A549 (cell line): ENCODE data around the gene RNGTT. TPM values are rescaled to one million over a fixed set of nuclear protein-coding genes. Genes with fewer than 3 reads are reported as not detected.

ENCODE experiments used
- ATAC-seq, 2 experiments: fragments of 200-7000 bp in 1 of 2; fragments of >200 bp in 1 of 2; cut with Nextera tagmentation in 1 of 2; cut with Tn5 transposase in 1 of 2; 3 replicates each; pipeline versions ENCODE4 v1.8.0 to v1.9.1; 2018 to 2020; ENCODE audit warnings: mild to moderate bottlenecking in 1 of 2, moderate library complexity in 1 of 2
- CTCF ChIA-PET: fragments of 300-600 bp; sonication (Branson Sonifier 250); formaldehyde crosslinking; extraction: SDS; loops from one replicate; lab custom pipeline; 2021; ENCODE audit warnings: antibody characterized with exemption, inconsistent platforms; lab: Yijun Ruan, JAX
- POLR2A ChIA-PET: fragments of 350-600 bp; formaldehyde crosslinking; extraction: SDS; loops from one replicate; lab custom pipeline; 2021; ENCODE audit warnings: antibody characterized with exemption, inconsistent platforms; lab: Yijun Ruan, JAX
- DNase-seq, 2 experiments: peaks; one replicate each; pipeline versions ENCODE4 v3.0.0 to v3.0.0-alpha.2; 2011 to 2016; ENCODE audit warnings: low read depth in 1 of 2, low spot score in 1 of 2
- FAIRE-seq: peaks from 2 replicates; lab custom pipeline; 2011; peaks lifted over from hg19 to GRCh38; lab: Jason Lieb, UNC
- H3K27ac ChIP-seq, 2 experiments: fragments of >200 bp; sonication (Bioruptor Twin); formaldehyde crosslinking; 3 replicates each; pipeline ENCODE4 v1.5.1; 2016 to 2017
- H3K4me1 ChIP-seq: fragments of >200 bp; sonication (Bioruptor Twin); formaldehyde crosslinking; 3 replicates; pipeline ENCODE4 v1.6.1; 2016
- H3K4me2 ChIP-seq: fragments of >200 bp; sonication (Bioruptor Twin); formaldehyde crosslinking; 3 replicates; pipeline ENCODE4 v1.6.1; 2016
- H3K4me3 ChIP-seq: fragments of >200 bp; sonication (Bioruptor Twin); formaldehyde crosslinking; 3 replicates; pipeline ENCODE4 v1.5.1; 2016
- H3K9me3 ChIP-seq: fragments of >200 bp; sonication (Bioruptor Twin); formaldehyde crosslinking; 3 replicates; pipeline ENCODE4 v1.6.1; 2016
- CBX8 ChIP-seq: fragments of 200-600 bp; sonication (generic); IDR thresholded peaks from 2 replicates; pipeline ENCODE4 v1.6.1; 2016
- CHD4 ChIP-seq: fragments of 200-600 bp; sonication (generic); IDR thresholded peaks from 2 replicates; pipeline ENCODE4 v1.6.1; 2016; ENCODE audit warnings: antibody characterized with exemption, mild to moderate bottlenecking, borderline replicate concordance
- EHF ChIP-seq: fragments of 250-450 bp; sonication (Bioruptor Pico); IDR thresholded peaks from 2 replicates; pipeline ENCODE4 v1.5.0; 2020; ENCODE audit warnings: mild to moderate bottlenecking
- EP300 ChIP-seq, 2 experiments: fragments of >200 bp; sonication (Bioruptor Twin); formaldehyde crosslinking; IDR thresholded peaks; 2 replicates in 1 of 2; 3 replicates in 1 of 2; pipeline ENCODE4 v1.6.1; 2016 to 2017
- FOSB ChIP-seq: fragments of 250-450 bp; sonication (Bioruptor Pico); IDR thresholded peaks from 2 replicates; pipeline ENCODE4 v1.5.0; 2020; ENCODE audit warnings: mild to moderate bottlenecking, moderate library complexity
- FOSL2 ChIP-seq, 2 experiments: fragments of 450-650 bp in 1 of 2; fragments of >200 bp in 1 of 2; sonication (Bioruptor Twin) in 1 of 2; formaldehyde crosslinking; IDR thresholded peaks; 2 replicates each; pipeline versions ENCODE4 v1.5.0 to v1.6.1; 2016 to 2020; ENCODE audit warnings: mild to moderate bottlenecking in 1 of 2, moderate library complexity in 1 of 2
- HEYL ChIP-seq: fragments of 250-450 bp; sonication (Bioruptor Pico); IDR thresholded peaks from 2 replicates; pipeline ENCODE4 v1.8.0; 2021; ENCODE audit warnings: mild to moderate bottlenecking, moderate library complexity
- HOXA7 ChIP-seq: fragments of 250-450 bp; sonication (Bioruptor Pico); IDR thresholded peaks from 2 replicates; pipeline ENCODE4 v1.5.0; 2020; ENCODE audit warnings: mild to moderate bottlenecking, moderate library complexity
- HOXB13 ChIP-seq: fragments of 250-450 bp; sonication (Bioruptor Pico); IDR thresholded peaks from 2 replicates; pipeline ENCODE4 v1.5.0; 2020; ENCODE audit warnings: low read depth, mild to moderate bottlenecking, moderate library complexity
- HOXB5 ChIP-seq: fragments of 250-450 bp; sonication (Bioruptor Pico); IDR thresholded peaks from 2 replicates; pipeline ENCODE4 v1.5.0; 2020; ENCODE audit warnings: mild to moderate bottlenecking, moderate library complexity
- JUNB ChIP-seq: fragments of >200 bp; sonication (Bioruptor Twin); formaldehyde crosslinking; IDR thresholded peaks from 2 replicates; pipeline ENCODE4 v1.6.1; 2016
- KDM5A ChIP-seq: fragments of 200-600 bp; sonication (generic); IDR thresholded peaks from 2 replicates; pipeline ENCODE4 v1.6.1; 2016; ENCODE audit warnings: antibody characterized with exemption, mild to moderate bottlenecking
- RARB ChIP-seq: fragments of 250-450 bp; sonication (Bioruptor Pico); IDR thresholded peaks from 2 replicates; pipeline ENCODE4 v1.8.0; 2021; ENCODE audit warnings: mild to moderate bottlenecking, moderate library complexity
- RNF2 ChIP-seq: fragments of 200-600 bp; sonication (generic); IDR thresholded peaks from 2 replicates; pipeline ENCODE4 v1.6.1; 2016; ENCODE audit warnings: low read depth, mild to moderate bottlenecking, antibody characterized with exemption, moderate library complexity, borderline replicate concordance
- ZSCAN20 ChIP-seq: fragments of 250-450 bp; sonication (Bioruptor Pico); IDR thresholded peaks from 2 replicates; pipeline ENCODE4 v1.8.0; 2022; ENCODE audit warnings: mild to moderate bottlenecking, moderate library complexity
- WGBS: methylation state at CpG from one replicate; pipeline ENCODE4 v1.1.6; 2017; ENCODE audit errors: missing lambda C conversion rate; 5-methylcytosine and 5-hydroxymethylcytosine counted together
- polyA plus RNA-seq, 4 experiments: library from polyadenylated mRNA; depleted of rRNA in 3 of 4; stranded (reverse); fragments of >200 nt; fragmentation: RNase III in 1 of 4; extraction: RNeasy Plus Mini Kit Qiagen cat#74134 plus additional on column Dnase treatment in 1 of 4; gene quantifications; 2 replicates in 3 of 4; 3 replicates in 1 of 4; pipeline ENCODE4 v1.2.3, GENCODE V29; 2011 to 2017
- TF ChIP-seq, protein P1 (sequence below): fragments of 250-450 bp; sonication (Bioruptor Pico); IDR thresholded peaks from 2 replicates; pipeline ENCODE4 v1.5.0; 2020; ENCODE audit warnings: low read depth, mild to moderate bottlenecking, moderate library complexity
- TF ChIP-seq, protein P2 (sequence below): fragments of >200 bp; sonication (Bioruptor Twin); formaldehyde crosslinking; IDR thresholded peaks from 3 replicates; pipeline ENCODE4 v1.5.1; 2016
- TF ChIP-seq, protein P3 (sequence below): fragments of >200 bp; sonication (Bioruptor Twin); formaldehyde crosslinking; IDR thresholded peaks from 3 replicates; pipeline ENCODE4 v1.6.1; 2016
- TF ChIP-seq, protein P4 (sequence below): fragments of 150-350 bp; IDR thresholded peaks from 2 replicates; pipeline ENCODE4 v1.6.1; 2014; ENCODE audit warnings: low read depth, mild to moderate bottlenecking, low read length
- TF ChIP-seq, protein P5 (sequence below): IDR thresholded peaks from 2 replicates; pipeline ENCODE4 v1.6.1; 2012; ENCODE audit warnings: low read depth, borderline replicate concordance
- TF ChIP-seq, protein P6 (sequence below): fragments of >200 bp; sonication (Bioruptor Twin); formaldehyde crosslinking; IDR thresholded peaks from 2 replicates; pipeline ENCODE4 v1.6.1; 2016

Gene RNGTT
- polyA plus RNA-seq, 2 of the 4 experiments (the other 2 are of a cell fraction): 11.6 to 15.0 TPM

DNA sequence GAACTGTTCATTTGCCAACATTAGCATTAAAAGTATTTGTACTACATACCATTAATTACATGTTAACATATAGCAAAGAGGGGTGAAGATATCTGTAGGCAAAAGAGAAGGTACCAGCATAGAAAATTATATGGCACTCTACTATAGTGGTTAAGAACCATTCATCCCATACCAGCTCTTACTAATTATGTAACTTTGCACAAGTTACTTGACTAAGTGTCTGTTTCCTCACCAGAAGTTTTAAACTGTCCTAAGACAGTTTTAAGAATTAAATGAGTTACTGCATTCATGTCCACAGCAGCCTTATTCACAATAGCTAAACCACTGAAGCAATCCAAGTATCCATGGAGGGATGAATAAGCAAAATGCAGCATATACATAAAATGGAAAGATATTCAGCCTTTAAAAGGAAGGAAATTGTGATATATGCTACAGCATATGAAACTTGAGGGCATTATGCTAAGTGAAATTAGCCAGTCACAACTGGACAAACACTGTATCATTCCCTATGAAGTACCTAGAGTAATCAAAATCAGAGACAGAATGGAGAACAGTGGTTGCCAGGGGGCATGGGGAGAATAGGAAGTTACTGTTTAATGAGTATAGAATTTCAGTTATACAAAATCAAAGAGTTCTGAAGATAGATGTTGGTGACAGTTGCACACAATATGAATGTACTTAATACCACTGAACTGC is 98.9 kb downstream of the RNGTT start (continued):
- TF ChIP-seq, protein P1, sequence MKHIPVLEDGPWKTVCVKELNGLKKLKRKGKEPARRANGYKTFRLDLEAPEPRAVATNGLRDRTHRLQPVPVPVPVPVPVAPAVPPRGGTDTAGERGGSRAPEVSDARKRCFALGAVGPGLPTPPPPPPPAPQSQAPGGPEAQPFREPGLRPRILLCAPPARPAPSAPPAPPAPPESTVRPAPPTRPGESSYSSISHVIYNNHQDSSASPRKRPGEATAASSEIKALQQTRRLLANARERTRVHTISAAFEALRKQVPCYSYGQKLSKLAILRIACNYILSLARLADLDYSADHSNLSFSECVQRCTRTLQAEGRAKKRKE: no peak

DNA sequence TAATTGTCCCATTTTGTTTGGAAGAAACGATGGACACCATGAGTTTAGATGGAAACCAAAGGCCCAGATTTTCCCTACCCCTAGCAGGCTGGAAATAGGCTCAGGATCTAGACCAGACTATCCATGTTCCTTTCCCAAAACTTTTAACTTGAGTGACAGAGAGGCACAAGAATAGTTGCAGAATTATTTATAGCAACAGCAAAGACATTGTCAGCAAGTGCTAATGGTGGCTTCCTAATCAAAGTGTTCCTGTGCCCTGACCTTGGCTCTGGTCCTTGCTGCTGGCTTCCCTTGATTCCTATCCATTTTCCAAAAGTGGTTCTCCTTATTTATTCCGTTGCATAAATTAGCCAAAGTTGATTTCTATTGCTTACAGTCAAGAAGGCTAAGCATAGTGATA is 103.1 kb downstream of the RNGTT start:
- no peak overlapping the region for H3K27ac ChIP-seq
- ATAC-seq (no peak), FAIRE-seq (no peak), DNase-seq (no peak)
- no peaks in the 10 kb centered on the region for H3K9me3 ChIP-seq
- TF ChIP-seq, protein P2, sequence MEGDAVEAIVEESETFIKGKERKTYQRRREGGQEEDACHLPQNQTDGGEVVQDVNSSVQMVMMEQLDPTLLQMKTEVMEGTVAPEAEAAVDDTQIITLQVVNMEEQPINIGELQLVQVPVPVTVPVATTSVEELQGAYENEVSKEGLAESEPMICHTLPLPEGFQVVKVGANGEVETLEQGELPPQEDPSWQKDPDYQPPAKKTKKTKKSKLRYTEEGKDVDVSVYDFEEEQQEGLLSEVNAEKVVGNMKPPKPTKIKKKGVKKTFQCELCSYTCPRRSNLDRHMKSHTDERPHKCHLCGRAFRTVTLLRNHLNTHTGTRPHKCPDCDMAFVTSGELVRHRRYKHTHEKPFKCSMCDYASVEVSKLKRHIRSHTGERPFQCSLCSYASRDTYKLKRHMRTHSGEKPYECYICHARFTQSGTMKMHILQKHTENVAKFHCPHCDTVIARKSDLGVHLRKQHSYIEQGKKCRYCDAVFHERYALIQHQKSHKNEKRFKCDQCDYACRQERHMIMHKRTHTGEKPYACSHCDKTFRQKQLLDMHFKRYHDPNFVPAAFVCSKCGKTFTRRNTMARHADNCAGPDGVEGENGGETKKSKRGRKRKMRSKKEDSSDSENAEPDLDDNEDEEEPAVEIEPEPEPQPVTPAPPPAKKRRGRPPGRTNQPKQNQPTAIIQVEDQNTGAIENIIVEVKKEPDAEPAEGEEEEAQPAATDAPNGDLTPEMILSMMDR: no peak
- TF ChIP-seq HEYL (no peak), RARB (CRISPR knock-in tag) (no peak), EHF (CRISPR knock-in tag) (no peak), RNF2 (no peak), ZSCAN20 (CRISPR knock-in tag) (no peak), HOXB13 (CRISPR knock-in tag) (no peak), HOXA7 (CRISPR knock-in tag) (no peak), KDM5A (no peak), HOXB5 (CRISPR knock-in tag) (no peak), CBX8 (no peak), CHD4 (no peak), JUNB (no peak)
- TF ChIP-seq, protein P3, sequence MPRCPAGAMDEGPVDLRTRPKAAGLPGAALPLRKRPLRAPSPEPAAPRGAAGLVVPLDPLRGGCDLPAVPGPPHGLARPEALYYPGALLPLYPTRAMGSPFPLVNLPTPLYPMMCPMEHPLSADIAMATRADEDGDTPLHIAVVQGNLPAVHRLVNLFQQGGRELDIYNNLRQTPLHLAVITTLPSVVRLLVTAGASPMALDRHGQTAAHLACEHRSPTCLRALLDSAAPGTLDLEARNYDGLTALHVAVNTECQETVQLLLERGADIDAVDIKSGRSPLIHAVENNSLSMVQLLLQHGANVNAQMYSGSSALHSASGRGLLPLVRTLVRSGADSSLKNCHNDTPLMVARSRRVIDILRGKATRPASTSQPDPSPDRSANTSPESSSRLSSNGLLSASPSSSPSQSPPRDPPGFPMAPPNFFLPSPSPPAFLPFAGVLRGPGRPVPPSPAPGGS: no peak
- TF ChIP-seq, protein P4, sequence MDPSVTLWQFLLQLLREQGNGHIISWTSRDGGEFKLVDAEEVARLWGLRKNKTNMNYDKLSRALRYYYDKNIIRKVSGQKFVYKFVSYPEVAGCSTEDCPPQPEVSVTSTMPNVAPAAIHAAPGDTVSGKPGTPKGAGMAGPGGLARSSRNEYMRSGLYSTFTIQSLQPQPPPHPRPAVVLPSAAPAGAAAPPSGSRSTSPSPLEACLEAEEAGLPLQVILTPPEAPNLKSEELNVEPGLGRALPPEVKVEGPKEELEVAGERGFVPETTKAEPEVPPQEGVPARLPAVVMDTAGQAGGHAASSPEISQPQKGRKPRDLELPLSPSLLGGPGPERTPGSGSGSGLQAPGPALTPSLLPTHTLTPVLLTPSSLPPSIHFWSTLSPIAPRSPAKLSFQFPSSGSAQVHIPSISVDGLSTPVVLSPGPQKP: no peak
- TF ChIP-seq, protein P5, sequence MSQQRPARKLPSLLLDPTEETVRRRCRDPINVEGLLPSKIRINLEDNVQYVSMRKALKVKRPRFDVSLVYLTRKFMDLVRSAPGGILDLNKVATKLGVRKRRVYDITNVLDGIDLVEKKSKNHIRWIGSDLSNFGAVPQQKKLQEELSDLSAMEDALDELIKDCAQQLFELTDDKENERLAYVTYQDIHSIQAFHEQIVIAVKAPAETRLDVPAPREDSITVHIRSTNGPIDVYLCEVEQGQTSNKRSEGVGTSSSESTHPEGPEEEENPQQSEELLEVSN: no peak
- TF ChIP-seq, protein P6, sequence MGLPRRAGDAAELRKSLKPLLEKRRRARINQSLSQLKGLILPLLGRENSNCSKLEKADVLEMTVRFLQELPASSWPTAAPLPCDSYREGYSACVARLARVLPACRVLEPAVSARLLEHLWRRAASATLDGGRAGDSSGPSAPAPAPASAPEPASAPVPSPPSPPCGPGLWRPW: no peak
- H3K4me1 ChIP-seq: peaks cover 14% of the 10 kb centered on the region
- H3K4me3 ChIP-seq: no peak overlapping the region
- 91% methylated on average over 2 of the region's 2 CpGs for WGBS
- ChIA-PET POLR2A (no interaction called here), CTCF (no interaction called here)
- no peak overlapping the region for H3K4me2 ChIP-seq

DNA sequence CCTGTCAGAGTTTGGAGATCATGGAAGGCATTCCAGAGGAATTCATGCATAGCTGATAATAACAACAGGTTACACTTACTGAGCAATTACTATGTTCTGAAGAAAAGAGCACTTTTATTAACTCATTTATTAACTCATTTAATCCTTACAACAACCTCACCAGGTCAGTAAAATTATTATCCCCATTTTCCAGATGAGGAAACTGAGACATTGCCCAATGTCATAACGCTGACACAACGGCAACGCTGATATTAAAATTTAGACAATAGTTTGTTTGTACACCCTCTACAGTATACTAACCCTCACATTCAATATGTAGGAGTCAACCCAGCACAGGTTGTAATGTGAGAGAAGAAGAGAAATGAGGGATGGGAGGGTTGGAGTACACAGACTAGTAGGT is 105.0 kb downstream of the RNGTT start:
- no peak overlapping the region for H3K27ac ChIP-seq
- 97% methylated on average over 3 of the region's 3 CpGs for WGBS
- H3K9me3 ChIP-seq: no peaks in the 10 kb centered on the region
- ChIA-PET POLR2A (no interaction called here), CTCF (no interaction called here)
- H3K4me3 ChIP-seq: no peak overlapping the region
- no peak for TF ChIP-seq HOXA7 (CRISPR knock-in tag)
- TF ChIP-seq EP300 (IDR thresholded peaks at IDR 0.05): no peak
- no peak for TF ChIP-seq HOXB5 (CRISPR knock-in tag)
- TF ChIP-seq FOSB (CRISPR knock-in tag): no peak
- TF ChIP-seq HOXB13 (CRISPR knock-in tag): no peak
- TF ChIP-seq FOSL2 (IDR thresholded peaks at IDR 0.05): no peak
- no peak for TF ChIP-seq FOSL2 (CRISPR knock-in tag; IDR thresholded peaks at IDR 0.05)
- FAIRE-seq (no peak), DNase-seq (no peak), ATAC-seq (no peak)
- no peak overlapping the region for H3K4me2 ChIP-seq
- H3K4me1 ChIP-seq: peaks cover 14% of the 10 kb centered on the region
